ENCODE measurements around the gene CD4. TPM values are rescaled to one million over a fixed set of nuclear protein-coding genes. Genes with fewer than 3 reads are reported as not detected.

CD4 gene
- total RNA-seq, 2 experiments from 2014 or later, result not detected

- H2AFZ ChIP-seq (ENCODE audit: low read length), result peak overlapping the region; percentile 27
- peaks cover 17% of the 10 kb centered on the region for H3K4me1 ChIP-seq (ENCODE audit: insufficient read depth, low read length, poor library complexity, severe bottlenecking)
- H3K4me3 ChIP-seq (ENCODE audit: low read depth, low read length, poor library complexity, severe bottlenecking), result no peak overlapping the region
These were observed 2.7 kb downstream of the CD4 start for GRCh38 chr12:6791931-6792520.

DNA sequence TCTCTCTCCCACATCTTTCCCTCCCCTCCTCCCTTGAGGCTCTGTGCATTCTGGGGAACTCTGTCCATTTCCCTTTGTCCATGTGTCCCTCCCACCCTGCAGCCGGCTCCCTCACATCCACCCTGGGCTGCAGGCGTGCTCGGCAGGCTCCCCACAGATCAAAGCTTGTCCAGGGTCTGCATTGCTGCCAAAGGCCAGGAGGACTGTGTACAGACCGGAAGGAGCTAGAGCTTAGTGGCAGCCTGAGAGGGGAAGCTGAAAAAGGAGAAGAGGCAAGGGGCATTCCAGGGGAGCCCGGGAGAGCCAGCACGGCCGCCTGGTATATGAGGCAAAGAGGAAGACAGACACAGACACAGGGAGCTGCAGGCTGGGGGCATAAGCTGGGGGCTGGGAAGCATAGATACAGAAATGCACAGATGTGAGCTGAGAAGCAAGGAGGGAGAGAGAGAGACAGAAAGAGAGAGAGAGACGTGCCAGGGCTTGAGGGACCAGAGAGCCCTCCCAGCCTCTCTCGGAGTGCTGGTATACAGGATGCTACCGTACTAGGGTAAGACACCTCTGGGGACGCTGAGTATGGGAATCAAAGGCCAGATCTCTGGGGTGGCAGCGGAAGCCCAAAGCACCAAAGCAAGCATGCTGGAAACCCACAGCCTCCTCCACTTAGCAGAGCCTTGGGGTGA, 3.3 kb downstream of the CD4 start:
- H2AFZ ChIP-seq (ENCODE audit: low read length), result peak overlapping the region; percentile 27
- no peaks in the 10 kb centered on the region for H3K79me2 ChIP-seq (ENCODE audit: insufficient read depth, low read depth, low read length)
- TF ChIP-seq CTCF (conservative IDR thresholded peaks at IDR 0.05; ENCODE audit: low read length), result no peak
- H4K20me1 ChIP-seq (ENCODE audit: insufficient read depth, low read length), result no peaks in the 10 kb centered on the region
- peaks cover 17% of the 10 kb centered on the region for H3K4me1 ChIP-seq (ENCODE audit: insufficient read depth, low read length, poor library complexity, severe bottlenecking)
- no peaks in the 10 kb centered on the region for H3K36me3 ChIP-seq (ENCODE audit: insufficient read depth, low read length)
- ChIA-PET CTCF (ENCODE audit: unreplicated experiment) (interaction anchor here (1.1 kb wide), 1 partner anchor 14 kb away, joined by 3 read pairs; no protein-coding TSS in a partner anchor), POLR2A (interaction anchor here (1.1 to 2.0 kb wide), 2 partner anchors 10 to 16 kb away, joined by 3 to 7 read pairs; no protein-coding TSS in a partner anchor)
- no TSS peak for BruUV-seq (replicated peaks)
- no peak for DNase-seq (ENCODE audit: low spot score)
- H3K9me2 ChIP-seq (ENCODE audit: insufficient read depth, low read length), result no peaks in the 10 kb centered on the region
- peak overlapping the region; percentile 1; the same call in 1 of the 2 replicates for H3K4me2 ChIP-seq (ENCODE audit: low read length)
- no peaks in the 10 kb centered on the region for H3K9me3 ChIP-seq (ENCODE audit: low read length)
- intact Hi-C loops (cut with micrococcal nuclease; ENCODE audit: unreplicated experiment), result no loop called here
- no peak overlapping the region for H3K4me3 ChIP-seq (ENCODE audit: low read depth, low read length, poor library complexity, severe bottlenecking)
- no peak overlapping the region for H3K27ac ChIP-seq (ENCODE audit: low read depth, low read length, poor library complexity, severe bottlenecking)

More at GRCh38 chr12:6791931-6792520, 2.7 kb downstream of the CD4 start:
- POLR2A ChIA-PET, result interaction anchor here (1.1 to 2.0 kb wide), 2 partner anchors 9 to 17 kb away, joined by 3 to 7 read pairs; no protein-coding TSS in a partner anchor
- intact Hi-C loops (cut with micrococcal nuclease; ENCODE audit: unreplicated experiment), result no loop called here
- Histone ChIP-seq H4K20me1 (ENCODE audit: insufficient read depth, low read length) (no peaks in the 10 kb centered on the region), H3K4me2 (ENCODE audit: low read length) (peak overlapping the region; percentile 1; the same call in 1 of the 2 replicates), H3K9me3 (ENCODE audit: low read length) (no peaks in the 10 kb centered on the region), H3K27ac (ENCODE audit: low read depth, low read length, poor library complexity, severe bottlenecking) (no peak overlapping the region), H3K36me3 (ENCODE audit: insufficient read depth, low read length) (no peaks in the 10 kb centered on the region), H3K79me2 (ENCODE audit: insufficient read depth, low read depth, low read length) (no peaks in the 10 kb centered on the region), H3K9me2 (ENCODE audit: insufficient read depth, low read length) (no peaks in the 10 kb centered on the region)
- no peak for TF ChIP-seq CTCF (conservative IDR thresholded peaks at IDR 0.05; ENCODE audit: low read length)
- no peak for TF ChIP-seq EZH2phosphoT487 (IDR thresholded peaks at IDR 0.05; ENCODE audit: borderline replicate concordance, low read depth, low read length)
- no TSS peak for BruUV-seq (replicated peaks)
- CTCF ChIA-PET (ENCODE audit: unreplicated experiment), result interaction anchor here (0.6 to 1.1 kb wide), 2 partner anchors 14 to 39 kb away, joined by 3 to 4 read pairs; partner anchors contain the start of gene MLF2
- DNase-seq (ENCODE audit: low spot score), result no peak

DNA sequence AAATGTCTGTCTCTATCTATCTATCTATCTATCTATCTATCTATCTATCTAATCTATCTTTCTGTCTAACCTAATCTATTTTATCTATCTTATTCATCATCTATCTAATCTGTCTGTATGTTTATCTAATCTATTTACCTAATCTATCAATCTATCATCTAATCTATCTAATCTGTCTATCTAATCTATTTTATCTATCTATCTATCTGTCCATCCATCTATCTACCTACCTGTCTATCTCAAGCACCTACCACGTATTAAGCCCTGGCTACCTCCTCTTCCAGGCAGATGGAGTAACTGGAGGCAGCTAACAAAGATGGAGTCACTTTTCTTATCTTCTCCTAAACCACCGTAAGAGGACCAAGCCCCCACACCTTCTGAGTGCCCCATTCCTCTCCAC, 5.8 kb downstream of the CD4 start:
- no peak overlapping the region for H2AFZ ChIP-seq (ENCODE audit: low read length)
- H3K9me2 ChIP-seq (ENCODE audit: insufficient read depth, low read length), result no peaks in the 10 kb centered on the region
- POLR2A ChIA-PET, result interaction anchor here (0.7 kb wide), 1 partner anchor 216 kb away, joined by 3 read pairs; no protein-coding TSS in a partner anchor
- H3K27ac ChIP-seq (ENCODE audit: low read depth, low read length, poor library complexity, severe bottlenecking), result no peak overlapping the region
- no peak overlapping the region for H3K4me2 ChIP-seq (ENCODE audit: low read length)
- no TSS peak for BruUV-seq (replicated peaks)
- CTCF ChIA-PET (ENCODE audit: unreplicated experiment), result no interaction called here
- peaks cover 14% of the 10 kb centered on the region for H3K4me1 ChIP-seq (ENCODE audit: insufficient read depth, low read length, poor library complexity, severe bottlenecking)
- DNase-seq (ENCODE audit: low spot score), result no peak
- no peaks in the 10 kb centered on the region for H4K20me1 ChIP-seq (ENCODE audit: insufficient read depth, low read length)
- H3K4me3 ChIP-seq (ENCODE audit: low read depth, low read length, poor library complexity, severe bottlenecking), result no peak overlapping the region
- intact Hi-C loops (cut with micrococcal nuclease; ENCODE audit: unreplicated experiment), result no loop called here
- TF ChIP-seq CTCF (conservative IDR thresholded peaks at IDR 0.05; ENCODE audit: low read length), result no peak
- no peak for TF ChIP-seq EZH2phosphoT487 (IDR thresholded peaks at IDR 0.05; ENCODE audit: borderline replicate concordance, low read depth, low read length)
- H3K79me2 ChIP-seq (ENCODE audit: insufficient read depth, low read depth, low read length), result no peaks in the 10 kb centered on the region
- H3K36me3 ChIP-seq (ENCODE audit: insufficient read depth, low read length), result no peaks in the 10 kb centered on the region
- no peaks in the 10 kb centered on the region for H3K9me3 ChIP-seq (ENCODE audit: low read length)

Measured in OCI-LY7 (cell line).